ENCODE measurements around the gene ARAP1.

GRCh38 chr11:72753341-72754148 lies 1.3 kb upstream of the ARAP1 start:
- TF ChIP-seq CTCF (conservative IDR thresholded peaks at IDR 0.05; ENCODE audit: low read depth, low read length) (no peak), EZH2 (IDR thresholded peaks at IDR 0.05; ENCODE audit: borderline replicate concordance, low read depth, low read length, poor library complexity, severe bottlenecking) (no peak)

All from A673 (cell line).